ENCODE measurements around the gene ABCC1.
"Not testable (repeated sequence)": the region's sequence is repeated elsewhere in the genome, so short reads cannot be mapped to it uniquely, and the experiment has no call there.

Gene ABCC1

GRCh38 chr16:16099320-16099719 lies 149.9 kb downstream of the ABCC1 start:
- H3K4me1 ChIP-seq (ENCODE audit: insufficient read depth, low read length), result no peaks in the 10 kb centered on the region
- no peak overlapping the region for H3K27ac ChIP-seq (ENCODE audit: low read length)
- H3K9ac ChIP-seq (ENCODE audit: low read depth, low read length), result no peak overlapping the region
- H3K9me3 ChIP-seq (ENCODE audit: insufficient read depth, low read depth, low read length), result no peaks in the 10 kb centered on the region
- H3K4me3 ChIP-seq (ENCODE audit: low read length), result no peak overlapping the region
- H3K27me3 ChIP-seq (ENCODE audit: insufficient read depth, low read length), result no peaks in the 10 kb centered on the region
- peaks cover 77% of the 10 kb centered on the region for H3K36me3 ChIP-seq (ENCODE audit: insufficient read depth, low read depth, low read length)

GRCh38 chr16:16100631-16101030 lies 151.2 kb downstream of the ABCC1 start:
- Histone ChIP-seq H3K27ac (ENCODE audit: low read length) (no peak overlapping the region), H3K4me1 (ENCODE audit: insufficient read depth, low read length) (no peaks in the 10 kb centered on the region), H3K36me3 (ENCODE audit: insufficient read depth, low read depth, low read length) (peaks cover 78% of the 10 kb centered on the region), H3K9me3 (ENCODE audit: insufficient read depth, low read depth, low read length) (no peaks in the 10 kb centered on the region), H3K4me3 (ENCODE audit: low read length) (no peak overlapping the region), H3K9ac (ENCODE audit: low read depth, low read length) (no peak overlapping the region), H3K27me3 (ENCODE audit: insufficient read depth, low read length) (no peaks in the 10 kb centered on the region)

DNA sequence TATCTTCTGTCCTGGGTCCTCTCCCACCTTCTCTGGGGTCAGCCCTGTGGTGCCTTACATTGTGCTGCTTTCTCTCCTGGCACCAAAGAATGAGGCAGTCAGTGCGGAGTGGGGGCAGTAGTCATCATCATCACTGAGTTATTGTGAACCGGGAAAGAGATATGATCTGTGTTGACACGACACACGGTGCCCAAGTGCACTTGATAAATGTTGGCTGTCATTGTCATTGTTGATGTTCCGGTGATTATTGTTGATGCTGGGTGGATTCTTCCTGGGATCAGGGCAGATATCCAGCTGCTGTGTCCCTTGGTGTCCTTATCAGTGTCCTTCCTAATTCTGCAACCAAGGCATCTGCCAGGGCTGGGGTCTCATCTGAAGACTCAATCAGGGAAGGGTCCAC lies 152.2 kb downstream of the ABCC1 start:
- H3K27me3 ChIP-seq (ENCODE audit: insufficient read depth, low read length), result no peaks in the 10 kb centered on the region
- H3K27ac ChIP-seq (ENCODE audit: low read length), result no peak overlapping the region
- no peak overlapping the region for H3K4me3 ChIP-seq (ENCODE audit: low read length)
- no peaks in the 10 kb centered on the region for H3K4me1 ChIP-seq (ENCODE audit: insufficient read depth, low read length)
- H3K9ac ChIP-seq (ENCODE audit: low read depth, low read length), result no peak overlapping the region
- peaks cover 82% of the 10 kb centered on the region for H3K36me3 ChIP-seq (ENCODE audit: insufficient read depth, low read depth, low read length)
- H3K9me3 ChIP-seq (ENCODE audit: insufficient read depth, low read depth, low read length), result no peaks in the 10 kb centered on the region

GRCh38 chr16:16102738-16103137 lies 153.3 kb downstream of the ABCC1 start:
- Histone ChIP-seq H3K9me3 (ENCODE audit: insufficient read depth, low read depth, low read length) (no peaks in the 10 kb centered on the region), H3K4me3 (ENCODE audit: low read length) (no peak overlapping the region), H3K4me1 (ENCODE audit: insufficient read depth, low read length) (no peaks in the 10 kb centered on the region), H3K27me3 (ENCODE audit: insufficient read depth, low read length) (no peaks in the 10 kb centered on the region), H3K27ac (ENCODE audit: low read length) (no peak overlapping the region), H3K36me3 (ENCODE audit: insufficient read depth, low read depth, low read length) (peaks cover 78% of the 10 kb centered on the region), H3K9ac (ENCODE audit: low read depth, low read length) (no peak overlapping the region)

DNA sequence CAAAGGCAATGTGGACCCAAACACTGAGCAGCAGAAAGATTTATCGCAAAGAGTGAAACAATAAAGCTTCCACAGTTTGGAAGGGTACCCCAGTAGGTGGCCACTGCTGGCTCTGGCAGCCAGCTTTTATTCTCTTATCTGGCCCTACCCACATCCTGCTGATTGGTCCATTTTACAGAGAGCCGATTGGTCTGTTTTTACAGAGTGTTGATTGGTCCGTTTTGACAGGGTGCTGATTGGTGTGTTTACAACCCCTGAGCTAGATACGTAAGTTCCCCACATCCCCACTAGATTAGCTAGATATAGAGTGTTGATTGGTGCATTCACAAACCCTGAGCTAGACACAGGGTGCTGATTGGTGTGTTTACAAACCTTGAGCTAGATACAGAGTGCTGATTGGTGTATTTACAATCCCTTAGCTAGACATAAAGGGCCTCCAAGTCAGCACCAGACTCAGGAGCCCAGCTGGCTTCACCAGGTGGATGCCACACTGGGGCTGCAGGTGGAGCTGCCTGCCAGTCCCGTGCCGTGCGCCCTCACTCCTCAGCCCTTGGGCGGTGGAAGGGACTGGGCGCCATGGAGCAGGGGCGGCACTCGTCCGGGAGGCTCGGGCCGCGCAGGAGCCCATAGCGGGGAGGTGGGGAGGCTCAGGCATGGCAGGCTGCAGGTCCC lies 154.9 kb downstream of the ABCC1 start:
- H3K27ac ChIP-seq (ENCODE audit: low read length); H3K9ac ChIP-seq (ENCODE audit: low read depth, low read length); H3K9me3 ChIP-seq (ENCODE audit: insufficient read depth, low read depth, low read length); H3K4me3 ChIP-seq (ENCODE audit: low read length); H3K4me1 ChIP-seq (ENCODE audit: insufficient read depth, low read length); H3K27me3 ChIP-seq (ENCODE audit: insufficient read depth, low read length): not testable (repeated sequence)
- peaks cover 75% of the 10 kb centered on the region for H3K36me3 ChIP-seq (ENCODE audit: insufficient read depth, low read depth, low read length)

DNA sequence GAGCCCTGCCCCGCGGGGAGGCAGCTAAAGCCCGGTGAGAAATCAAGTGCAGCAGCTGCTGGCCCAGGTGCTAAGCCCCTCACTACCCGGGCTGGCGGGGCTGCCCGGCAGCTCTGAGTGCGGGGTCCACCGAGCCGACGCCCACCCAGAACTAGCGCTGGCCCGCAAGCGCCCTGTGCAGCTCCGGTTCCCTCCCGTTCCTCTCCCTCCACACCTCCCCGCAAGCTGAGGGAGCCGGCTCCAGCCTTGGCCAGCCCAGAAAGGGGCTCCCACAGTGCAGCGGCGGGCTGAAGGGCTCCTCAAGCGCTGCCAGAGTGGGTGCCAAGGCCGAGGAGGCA lies 155.4 kb downstream of the ABCC1 start:
- not testable (repeated sequence) for H3K4me3 ChIP-seq (ENCODE audit: low read length); H3K4me1 ChIP-seq (ENCODE audit: insufficient read depth, low read length); H3K9me3 ChIP-seq (ENCODE audit: insufficient read depth, low read depth, low read length); H3K27ac ChIP-seq (ENCODE audit: low read length); H3K9ac ChIP-seq (ENCODE audit: low read depth, low read length); H3K27me3 ChIP-seq (ENCODE audit: insufficient read depth, low read length)
- H3K36me3 ChIP-seq (ENCODE audit: insufficient read depth, low read depth, low read length), result peaks cover 75% of the 10 kb centered on the region

DNA sequence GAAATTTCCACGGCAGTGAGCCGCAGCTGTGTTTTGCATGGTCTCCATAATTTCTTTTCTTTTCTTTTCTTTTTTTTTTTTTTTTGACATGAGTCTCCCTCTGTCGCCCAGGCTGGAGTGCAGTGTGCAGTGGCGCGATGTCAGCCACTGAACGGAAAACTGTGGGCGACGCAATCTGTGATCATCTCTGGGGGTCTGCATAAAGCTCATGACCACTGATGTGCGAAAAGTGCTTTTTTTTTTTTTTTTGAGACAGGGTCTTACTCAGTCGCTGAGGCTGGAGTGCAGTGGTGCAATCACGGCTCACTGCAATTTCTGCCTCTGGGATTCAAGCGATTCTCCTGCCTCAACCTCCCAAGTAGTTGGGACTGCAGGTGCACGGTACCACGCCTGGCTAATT lies 156.2 kb downstream of the ABCC1 start:
- Histone ChIP-seq H3K4me3 (ENCODE audit: low read length) (no peak overlapping the region), H3K9me3 (ENCODE audit: insufficient read depth, low read depth, low read length) (no peaks in the 10 kb centered on the region), H3K27ac (ENCODE audit: low read length) (no peak overlapping the region), H3K4me1 (ENCODE audit: insufficient read depth, low read length) (no peaks in the 10 kb centered on the region; the same call in 1 of the 2 replicates), H3K36me3 (ENCODE audit: insufficient read depth, low read depth, low read length) (peaks cover 74% of the 10 kb centered on the region), H3K27me3 (ENCODE audit: insufficient read depth, low read length) (no peaks in the 10 kb centered on the region), H3K9ac (ENCODE audit: low read depth, low read length) (no peak overlapping the region)

DNA sequence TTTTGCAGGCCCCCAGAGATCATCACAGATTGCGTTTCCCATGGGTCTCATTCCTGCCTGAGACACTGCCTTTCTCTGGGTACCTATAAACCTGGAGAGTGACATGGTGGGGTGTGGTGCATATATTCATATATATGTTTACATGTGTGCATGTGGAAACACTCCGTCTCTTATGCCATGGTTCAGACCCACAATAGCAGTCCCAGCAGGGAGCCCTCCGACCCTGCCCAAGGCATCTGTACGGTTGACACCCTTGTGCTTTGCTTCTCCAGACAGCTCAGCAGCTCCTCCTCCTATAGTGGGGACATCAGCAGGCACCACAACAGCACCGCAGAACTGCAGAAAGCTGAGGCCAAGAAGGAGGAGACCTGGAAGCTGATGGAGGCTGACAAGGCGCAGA lies 157.1 kb downstream of the ABCC1 start:
- Histone ChIP-seq H3K9me3 (ENCODE audit: insufficient read depth, low read depth, low read length) (no peaks in the 10 kb centered on the region), H3K4me3 (ENCODE audit: low read length) (no peak overlapping the region), H3K27ac (ENCODE audit: low read length) (no peak overlapping the region), H3K27me3 (ENCODE audit: insufficient read depth, low read length) (no peaks in the 10 kb centered on the region), H3K36me3 (ENCODE audit: insufficient read depth, low read depth, low read length) (peaks cover 80% of the 10 kb centered on the region), H3K4me1 (ENCODE audit: insufficient read depth, low read length) (no peaks in the 10 kb centered on the region; the same call in 1 of the 2 replicates), H3K9ac (ENCODE audit: low read depth, low read length) (no peak overlapping the region)

- no peaks in the 10 kb centered on the region; the same call in 1 of the 2 replicates for H3K4me1 ChIP-seq (ENCODE audit: insufficient read depth, low read length)
- H3K27me3 ChIP-seq (ENCODE audit: insufficient read depth, low read length), result no peaks in the 10 kb centered on the region
- no peaks in the 10 kb centered on the region for H3K9me3 ChIP-seq (ENCODE audit: insufficient read depth, low read depth, low read length)
- H3K27ac ChIP-seq (ENCODE audit: low read length), result no peak overlapping the region
- peaks cover 80% of the 10 kb centered on the region for H3K36me3 ChIP-seq (ENCODE audit: insufficient read depth, low read depth, low read length)
- H3K4me3 ChIP-seq (ENCODE audit: low read length), result no peak overlapping the region
- H3K9ac ChIP-seq (ENCODE audit: low read depth, low read length), result no peak overlapping the region
These were observed 158.4 kb downstream of the ABCC1 start for GRCh38 chr16:16107839-16108238.

GRCh38 chr16:16108759-16109158 lies 159.3 kb downstream of the ABCC1 start:
- H3K4me1 ChIP-seq (ENCODE audit: insufficient read depth, low read length), result no peaks in the 10 kb centered on the region; the same call in 1 of the 2 replicates
- no peak overlapping the region for H3K9ac ChIP-seq (ENCODE audit: low read depth, low read length)
- no peak overlapping the region for H3K4me3 ChIP-seq (ENCODE audit: low read length)
- H3K27ac ChIP-seq (ENCODE audit: low read length), result no peak overlapping the region
- no peaks in the 10 kb centered on the region for H3K9me3 ChIP-seq (ENCODE audit: insufficient read depth, low read depth, low read length)
- H3K27me3 ChIP-seq (ENCODE audit: insufficient read depth, low read length), result no peaks in the 10 kb centered on the region
- H3K36me3 ChIP-seq (ENCODE audit: insufficient read depth, low read depth, low read length), result peaks cover 81% of the 10 kb centered on the region

- H3K9ac ChIP-seq (ENCODE audit: low read depth, low read length), result no peak overlapping the region
These were observed 160.2 kb downstream of the ABCC1 start for GRCh38 chr16:16109453-16110110.

DNA sequence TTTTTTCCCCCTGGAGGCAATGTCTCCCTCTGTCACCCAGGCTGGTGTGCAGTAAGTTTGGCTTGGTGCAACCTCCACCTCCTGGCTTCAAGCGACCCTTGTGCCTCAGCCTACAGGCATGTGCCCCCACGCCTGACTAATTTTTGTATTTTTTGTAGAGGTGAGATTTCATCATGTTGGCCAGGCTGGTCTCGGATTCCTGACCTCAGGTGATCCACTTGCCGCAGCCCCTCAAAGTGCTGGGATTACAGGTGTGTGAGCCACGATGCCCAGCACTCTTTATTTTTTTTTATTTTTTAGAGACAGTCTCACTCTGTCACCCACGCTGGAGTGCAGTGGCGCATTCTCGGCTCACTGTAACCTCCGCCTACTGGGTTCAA lies 160.7 kb downstream of the ABCC1 start:
- Histone ChIP-seq H3K9ac (ENCODE audit: low read depth, low read length) (no peak overlapping the region), H3K4me1 (ENCODE audit: insufficient read depth, low read length) (no peaks in the 10 kb centered on the region; the same call in 1 of the 2 replicates), H3K27ac (ENCODE audit: low read length) (no peak overlapping the region), H3K4me3 (ENCODE audit: low read length) (no peak overlapping the region), H3K9me3 (ENCODE audit: insufficient read depth, low read depth, low read length) (no peaks in the 10 kb centered on the region), H3K27me3 (ENCODE audit: insufficient read depth, low read length) (no peaks in the 10 kb centered on the region), H3K36me3 (ENCODE audit: insufficient read depth, low read depth, low read length) (peaks cover 86% of the 10 kb centered on the region)

More at GRCh38 chr16:16109453-16110110, 160.2 kb downstream of the ABCC1 start:
- Histone ChIP-seq H3K4me1 (ENCODE audit: insufficient read depth, low read length) (no peaks in the 10 kb centered on the region; the same call in 1 of the 2 replicates), H3K27ac (ENCODE audit: low read length) (no peak overlapping the region), H3K4me3 (ENCODE audit: low read length) (no peak overlapping the region), H3K36me3 (ENCODE audit: insufficient read depth, low read depth, low read length) (peaks cover 82% of the 10 kb centered on the region), H3K9me3 (ENCODE audit: insufficient read depth, low read depth, low read length) (no peaks in the 10 kb centered on the region), H3K27me3 (ENCODE audit: insufficient read depth, low read length) (no peaks in the 10 kb centered on the region)

Measured in iPS-20b (cell line).